H1 (cell line): ENCODE data around the gene RASL10B. TPM values are rescaled to one million over a fixed set of nuclear protein-coding genes. Genes with fewer than 3 reads are reported as not detected.

Source experiments
- ATF2 ChIP-seq: IDR thresholded peaks from 2 replicates; pipeline ENCODE4 v1.6.1; 2012; ENCODE audit warnings: low read length, inconsistent platforms
- polyA plus RNA-seq, 7 experiments: library from polyadenylated mRNA; depleted of rRNA in 3 of 7; stranded (reverse) in 5 of 7; unstranded in 2 of 7; fragments of >200 nt in 5 of 7; fragments of 200-250 nt in 2 of 7; gene quantifications; 1 replicate in 5 of 7; 2 replicates in 1 of 7; 4 replicates in 1 of 7; pipeline versions ENCODE4 v1.2.1 to v1.2.3, GENCODE V29; 2011 to 2013; ENCODE audit warnings: missing spikeins in 2 of 7, mixed read lengths in 2 of 7
- total RNA-seq: library from RNA; stranded (reverse); fragmentation: NEBNext Ultra II Directional; extraction: Animal tissue kit (Norgen Biotek cat#: 25700); gene quantifications from 2 replicates; pipeline ENCODE4 v1.2.1, GENCODE V29; 2021

Gene RASL10B
- total and polyA plus RNA-seq, 2 of the 8 experiments (the other 6 are each of a cell fraction or from before 2014, with no cell fraction given) = 17.5 to 22.8 TPM

GRCh38 chr17:35773129-35773528 lies 41.7 kb downstream of the RASL10B start (continued):
- TF ChIP-seq ATF2 = no peak
